ENCODE measurements around the gene CAND2.

GRCh38 chr3:12829404-12829803 lies 32.9 kb downstream of the CAND2 start:
- no peak for TF ChIP-seq CTCF (IDR thresholded peaks at IDR 0.05; ENCODE audit: low read length)
- TF ChIP-seq EZH2 (IDR thresholded peaks at IDR 0.05; ENCODE audit: borderline replicate concordance, low read length) = no peak

All from OCI-LY1 (cell line).